Fibroblast of skin of right quadriceps (primary cell): ENCODE results near the gene SELP.

Source experiments
- DNase-seq: peaks from one replicate; pipeline ENCODE4 v3.0.0-alpha.2; 2013

The SELP gene

DNA sequence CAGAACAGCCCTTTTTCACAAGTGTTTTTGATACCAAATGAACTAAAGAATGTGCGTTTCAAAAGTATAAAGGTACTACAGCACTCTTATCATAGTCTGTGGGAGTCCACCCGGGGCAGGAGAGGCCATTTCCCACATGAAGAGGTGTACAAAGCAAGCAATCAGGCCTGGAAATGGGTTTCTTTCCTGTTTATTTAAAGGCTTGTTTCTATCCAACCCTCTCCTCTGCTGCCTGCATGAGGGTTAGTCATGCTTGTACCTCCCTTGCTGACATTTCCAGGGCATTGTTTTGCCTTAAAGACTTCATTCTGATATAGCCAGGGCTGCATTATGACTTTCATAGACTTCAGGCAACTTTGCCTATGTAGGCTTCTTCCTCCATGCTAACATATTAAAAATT, 11.6 kb downstream of the SELP start:
- no peak for DNase-seq

DNA sequence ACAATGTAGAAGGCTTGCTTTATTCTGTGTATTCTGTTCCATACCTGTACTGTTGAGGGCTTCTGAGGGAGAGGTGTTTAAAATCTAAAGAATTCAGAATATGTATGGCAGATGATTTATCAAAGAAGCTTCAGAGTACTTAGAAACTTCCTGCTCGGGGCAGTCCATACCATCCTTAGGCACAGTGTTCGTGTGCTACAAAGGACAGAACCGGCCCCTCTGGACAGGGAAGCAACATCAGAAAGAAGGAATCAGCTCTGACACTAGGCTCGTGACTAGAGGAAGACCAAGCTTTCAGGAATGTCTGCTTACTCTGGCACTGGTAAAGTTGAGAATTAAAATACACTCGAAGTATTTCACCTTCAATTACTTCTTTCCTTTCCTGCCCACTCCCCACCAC, 14.1 kb downstream of the SELP start:
- DNase-seq: no peak

DNA sequence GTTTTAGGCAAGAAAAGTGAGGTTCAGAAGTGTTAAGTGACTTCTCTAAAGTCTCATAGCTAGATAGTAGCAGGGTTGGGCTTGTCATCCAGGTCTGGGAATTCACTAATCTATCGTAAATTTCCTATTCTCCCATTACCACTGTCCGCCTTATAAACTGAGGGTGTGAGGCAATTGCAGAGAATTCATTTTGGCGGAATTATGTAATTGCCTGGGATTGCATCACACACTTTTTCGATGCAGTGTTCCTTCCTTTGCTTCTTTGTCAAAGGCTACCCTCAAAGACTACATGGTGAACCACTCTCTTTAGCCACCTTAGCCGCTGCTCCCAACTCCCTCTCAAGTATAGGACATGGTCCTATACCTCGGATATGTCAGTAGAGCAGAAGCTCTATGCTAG, 19.1 kb downstream of the SELP start:
- no peak for DNase-seq

DNA sequence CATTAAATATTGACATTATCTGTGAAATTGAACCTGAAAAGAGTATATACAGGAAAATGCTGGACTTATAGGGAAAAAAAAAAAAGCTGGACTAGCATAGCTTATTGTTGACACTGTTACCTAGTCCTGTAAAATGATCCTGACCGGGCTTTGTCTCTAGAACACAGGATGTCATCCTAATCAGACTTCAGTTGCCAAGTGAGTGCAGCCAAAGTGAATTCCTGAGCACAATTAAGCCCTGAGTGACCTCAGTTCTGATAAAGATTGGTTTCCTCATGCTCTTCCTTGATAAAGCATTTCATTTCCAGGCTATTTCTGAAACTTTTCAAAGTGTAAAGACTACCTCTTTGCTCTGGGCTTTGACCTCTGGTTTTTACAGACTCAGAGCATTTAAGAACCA, 19.8 kb downstream of the SELP start:
- DNase-seq: no peak

DNA sequence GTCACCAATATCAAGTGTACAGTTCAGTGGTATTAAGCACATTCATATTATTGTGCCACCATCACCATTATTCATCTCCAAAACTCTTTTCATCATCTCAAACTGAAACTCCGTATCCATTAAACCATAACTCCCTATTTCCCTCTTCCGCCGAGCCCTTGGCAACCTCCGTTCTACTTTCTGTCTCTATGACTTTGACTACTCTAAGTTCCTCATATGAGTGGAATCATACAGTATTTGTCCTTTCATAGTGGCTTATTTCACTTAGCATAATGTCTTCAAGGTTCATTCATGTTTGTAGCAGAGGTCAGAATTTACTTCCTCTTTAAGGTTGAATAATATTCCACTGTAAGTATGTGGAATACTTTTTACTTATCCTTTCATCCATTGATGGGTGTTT, 21.7 kb downstream of the SELP start:
- DNase-seq: no peak

DNA sequence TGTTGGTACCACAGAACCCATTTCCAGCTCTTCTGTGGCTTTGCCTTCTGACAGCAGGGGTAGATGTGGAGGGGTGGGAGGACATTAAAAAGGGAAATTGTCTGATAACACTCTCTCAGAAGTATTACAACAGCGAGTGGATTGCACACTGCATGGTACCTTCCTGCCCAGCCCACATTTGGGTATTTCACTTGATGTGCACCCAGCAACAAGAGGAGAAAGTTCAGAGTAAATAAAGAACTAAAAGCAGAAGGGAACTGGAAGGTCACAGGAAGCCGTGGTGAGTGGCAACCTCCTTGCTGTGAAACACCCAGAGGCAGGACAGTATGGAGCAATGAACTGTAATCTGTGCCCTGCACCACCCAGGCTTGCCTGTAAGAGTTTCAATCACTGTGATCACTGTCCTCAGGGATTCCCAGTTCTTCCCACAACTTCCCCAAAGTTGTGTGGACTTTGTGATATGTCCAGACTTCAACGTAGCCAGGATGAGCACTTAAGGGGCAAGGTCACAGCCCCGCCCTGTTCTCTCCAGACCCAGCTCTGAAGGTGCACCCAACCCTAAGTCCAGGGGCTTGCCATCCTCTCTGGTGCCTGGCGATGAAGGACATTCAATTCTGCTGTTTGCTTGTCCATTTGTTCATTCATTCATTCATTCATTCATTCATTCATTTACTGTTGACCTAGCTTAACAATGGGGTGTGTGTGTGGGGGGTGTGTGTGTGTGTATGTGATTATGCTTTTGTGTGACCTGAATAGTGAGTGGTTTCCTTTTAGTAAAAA, 25.0 kb downstream of the SELP start:
- no peak for DNase-seq

DNA sequence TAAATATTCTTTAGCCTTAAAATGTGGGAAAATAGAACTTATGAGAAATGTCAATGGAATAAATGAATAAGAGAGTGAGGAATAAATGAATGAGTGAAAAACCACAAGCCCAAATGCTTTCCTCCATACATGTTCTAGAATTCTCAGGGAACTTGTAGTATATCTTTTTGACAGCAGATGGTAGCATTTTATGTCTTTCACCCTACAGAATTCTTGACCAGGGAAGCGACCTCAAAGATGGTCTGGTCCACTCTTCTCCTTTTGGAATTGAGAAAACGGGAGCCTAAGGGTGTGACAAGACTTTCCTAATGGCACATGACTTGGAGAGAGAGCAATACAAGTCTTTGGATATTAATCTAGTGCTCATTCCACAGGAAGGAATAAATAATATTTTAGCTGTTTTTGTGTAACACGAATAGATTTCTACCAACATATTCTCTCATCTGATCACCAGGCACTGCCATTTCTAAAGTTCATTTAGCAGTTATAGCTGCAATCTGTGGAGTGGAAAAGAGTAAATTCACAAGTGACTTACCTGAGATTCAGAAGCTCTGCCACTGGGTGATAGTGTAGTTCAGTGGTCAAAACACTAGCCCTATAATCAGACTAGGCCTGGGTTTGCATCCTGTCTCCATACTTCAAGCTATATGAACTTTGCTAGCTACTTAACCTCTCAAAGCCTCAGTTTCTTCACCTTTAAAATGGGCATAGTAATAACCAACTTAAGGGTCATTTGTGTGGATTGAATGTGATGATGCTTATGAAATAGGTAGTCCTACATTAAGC, 28.6 kb downstream of the SELP start:
- peak; percentile 8 for DNase-seq

DNA sequence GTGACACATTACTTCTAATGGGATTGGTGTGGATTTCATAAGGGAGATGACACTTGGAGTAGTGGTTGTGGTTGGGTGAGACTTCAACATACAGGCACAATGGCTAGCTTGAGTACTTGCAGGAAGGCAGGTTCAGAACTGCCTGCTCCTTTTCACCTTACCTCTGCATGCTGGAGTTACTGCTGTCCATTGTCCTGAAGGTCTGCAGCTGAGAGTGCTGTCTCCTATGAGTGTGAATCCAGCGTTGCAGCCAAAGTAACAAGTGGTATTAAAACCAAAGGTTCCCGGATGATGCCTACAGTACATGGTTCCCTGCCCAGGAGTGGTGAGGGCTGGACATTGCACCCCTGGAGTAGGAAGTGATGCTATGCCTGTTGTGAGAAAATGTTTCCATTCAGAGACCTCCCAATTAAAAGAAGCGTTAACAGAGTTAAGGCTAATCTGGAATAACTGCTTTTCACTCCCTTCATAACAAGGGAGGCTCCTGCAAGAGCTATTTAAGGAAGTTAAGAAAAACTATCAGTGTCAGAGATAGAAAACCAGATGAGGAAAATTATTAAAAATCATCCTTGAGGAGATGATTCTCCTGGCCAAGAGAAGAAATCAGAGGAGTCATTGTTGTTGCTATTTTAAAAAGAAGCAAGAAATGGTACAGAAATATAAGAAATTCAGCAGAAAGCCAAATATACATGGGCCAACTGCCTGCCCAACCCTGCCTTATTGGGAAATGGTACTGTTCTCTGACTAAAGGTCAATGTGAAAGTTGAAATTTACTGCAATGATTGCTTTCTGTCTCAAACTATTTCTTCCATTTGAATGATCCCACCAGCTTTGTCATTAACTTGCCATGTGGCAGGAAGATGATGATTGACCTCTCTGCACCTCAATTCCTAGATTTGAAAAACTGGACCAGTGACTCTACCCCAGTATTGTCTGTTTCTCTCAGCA, 33.9 kb downstream of the SELP start:
- DNase-seq: no peak

DNA sequence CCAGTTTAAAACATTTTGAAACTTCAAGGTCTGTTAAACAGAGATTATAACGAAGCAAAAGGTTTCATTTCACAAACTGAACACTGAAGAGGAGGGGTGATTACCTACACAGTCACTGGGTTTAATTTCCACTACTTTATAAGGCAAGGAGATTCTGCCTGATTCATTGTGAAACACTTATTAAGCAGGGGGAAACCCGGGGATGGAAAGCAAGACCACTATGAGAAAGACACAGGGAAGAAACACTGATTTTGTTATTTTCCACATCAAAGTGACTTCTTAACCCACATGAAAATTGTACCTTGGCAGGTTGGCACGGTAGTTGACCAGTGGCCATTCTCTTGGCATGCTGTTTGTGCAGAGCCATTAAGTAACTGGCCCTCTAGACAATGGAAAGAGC, 35.5 kb downstream of the SELP start:
- no peak for DNase-seq

DNA sequence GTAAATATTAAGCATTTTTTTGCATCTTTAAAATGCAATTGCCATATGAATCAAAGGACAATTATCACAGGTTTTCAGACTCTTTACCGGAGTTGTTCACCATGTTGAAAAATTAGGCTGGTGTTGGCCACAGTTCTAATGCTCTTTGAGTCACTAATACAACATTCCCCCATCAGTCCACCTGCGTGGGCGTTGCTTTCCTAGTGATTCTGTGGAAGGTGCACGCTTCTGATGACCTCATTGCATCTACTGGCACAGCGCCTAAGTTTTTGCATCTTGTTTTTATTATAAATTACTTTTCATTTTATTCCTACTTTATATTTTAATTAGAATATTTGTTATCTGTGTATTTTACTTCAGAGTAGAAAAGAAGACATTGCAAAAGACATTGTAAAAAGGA, 39.0 kb downstream of the SELP start:
- DNase-seq: peak; percentile 0

DNA sequence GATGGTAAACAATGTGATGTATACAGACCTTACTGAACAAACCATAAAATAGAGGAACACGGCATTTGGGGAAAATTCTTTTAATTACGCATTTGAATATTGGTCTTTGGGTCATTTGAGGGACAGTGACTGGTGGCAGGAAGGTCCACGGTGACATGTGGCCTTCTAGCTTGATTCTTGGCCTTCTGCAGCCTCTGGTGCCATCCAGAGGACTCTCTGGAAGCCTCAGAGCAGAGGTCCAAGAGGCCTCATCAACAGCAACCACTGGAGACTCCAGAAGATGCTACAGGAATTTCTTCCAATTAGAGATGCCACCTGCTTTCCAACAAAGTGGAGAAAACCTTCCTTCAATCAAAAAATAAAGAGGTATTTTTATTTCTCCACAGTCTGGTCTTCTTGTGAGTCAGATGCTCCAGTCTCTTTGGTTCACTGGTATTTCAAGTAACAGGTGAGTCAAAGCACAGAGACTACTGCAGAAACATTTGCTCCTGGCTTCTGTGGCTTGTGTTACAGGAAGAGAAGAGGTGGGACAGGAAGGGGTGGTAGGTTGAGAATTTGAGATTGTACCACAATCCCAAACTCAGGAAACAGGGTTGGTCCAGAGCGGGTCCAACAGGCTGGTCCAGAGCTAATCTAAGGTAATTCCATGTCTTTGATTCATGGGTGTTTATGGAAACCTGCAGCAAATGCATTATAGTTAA, 41.0 kb downstream of the SELP start:
- DNase-seq: no peak

DNA sequence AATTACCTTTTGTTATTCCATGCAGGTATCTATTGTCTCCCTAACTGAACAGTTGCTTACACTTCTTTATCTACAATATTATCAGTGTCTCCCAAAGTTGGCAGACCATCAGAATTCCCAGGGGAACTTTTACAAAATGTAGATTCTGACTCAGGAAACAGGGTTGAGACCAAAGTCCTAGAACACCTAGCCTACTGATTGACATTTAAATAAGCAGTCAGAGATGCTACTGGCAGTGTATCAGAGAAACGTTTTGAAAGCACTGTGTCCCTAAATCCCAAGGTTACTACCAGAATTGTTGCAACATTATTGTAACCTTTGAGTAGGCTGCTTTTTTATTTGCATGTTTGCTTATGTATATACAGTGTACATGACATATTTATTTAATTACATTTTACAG, 41.8 kb downstream of the SELP start:
- no peak for DNase-seq

DNA sequence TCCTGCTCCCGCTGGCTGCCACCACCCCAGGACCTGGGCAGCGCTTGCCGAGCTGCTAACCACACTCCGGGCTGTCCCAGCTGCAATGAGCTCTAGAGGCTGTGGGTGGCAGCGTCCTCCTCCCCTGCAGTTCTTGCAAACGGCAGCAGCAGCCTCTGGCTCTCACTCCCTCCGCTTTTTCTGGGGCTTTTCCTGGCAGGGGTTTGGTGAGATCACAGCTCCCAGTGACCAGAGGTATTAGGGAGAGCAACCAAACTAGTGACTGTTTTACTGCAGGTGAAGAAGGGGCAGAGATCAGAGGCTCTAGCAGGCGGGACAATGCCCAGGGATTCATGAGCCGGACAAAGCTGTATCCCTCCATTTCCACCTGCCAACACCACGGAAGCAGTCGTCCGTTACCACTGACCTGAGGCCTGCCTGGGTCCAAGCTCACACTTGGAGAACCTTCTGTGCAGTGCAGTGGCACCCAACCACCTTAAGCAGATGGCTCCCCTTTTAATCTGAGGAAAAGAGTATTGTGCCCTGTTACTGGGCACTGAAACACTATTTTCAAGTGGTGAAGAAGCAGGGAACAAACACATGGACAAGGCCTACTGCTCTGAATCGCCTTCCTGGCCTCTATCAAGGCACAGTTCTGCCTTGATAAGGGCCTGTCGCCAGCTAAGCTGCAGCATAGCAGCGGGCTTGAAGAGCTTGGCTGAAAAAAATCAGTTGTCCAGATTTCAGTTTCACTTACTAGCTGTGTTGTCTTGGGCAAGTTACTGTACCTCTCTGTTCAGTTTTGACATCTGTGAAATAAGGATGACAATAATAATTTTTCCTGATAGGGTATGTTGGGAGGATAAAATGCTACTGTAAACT, 43.3 kb downstream of the SELP start, which contains the start of gene F5:
TSS of gene F5 (minus strand) at position 87 of the 861 bp plus-strand sequence. CDS start 95 bp downstream, outside the sequence.
- DNase-seq: peak; percentile 20

DNA sequence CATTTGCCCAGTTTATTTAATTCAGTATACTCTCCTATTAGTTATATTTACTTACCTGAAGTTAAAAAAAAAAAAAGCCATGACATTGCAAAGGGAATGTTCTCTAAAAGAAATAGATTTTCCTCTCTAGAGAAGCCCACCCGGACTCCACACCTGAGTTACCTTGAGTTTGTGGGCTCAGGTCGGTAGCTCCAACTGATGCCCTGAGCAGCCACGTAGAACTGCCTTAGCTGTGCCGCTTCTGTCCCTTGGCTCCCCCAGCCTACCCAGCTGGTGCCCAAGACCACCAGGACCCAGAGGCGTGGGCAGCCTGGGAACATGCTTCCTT, 43.9 kb downstream of the SELP start:
- no peak for DNase-seq

DNA sequence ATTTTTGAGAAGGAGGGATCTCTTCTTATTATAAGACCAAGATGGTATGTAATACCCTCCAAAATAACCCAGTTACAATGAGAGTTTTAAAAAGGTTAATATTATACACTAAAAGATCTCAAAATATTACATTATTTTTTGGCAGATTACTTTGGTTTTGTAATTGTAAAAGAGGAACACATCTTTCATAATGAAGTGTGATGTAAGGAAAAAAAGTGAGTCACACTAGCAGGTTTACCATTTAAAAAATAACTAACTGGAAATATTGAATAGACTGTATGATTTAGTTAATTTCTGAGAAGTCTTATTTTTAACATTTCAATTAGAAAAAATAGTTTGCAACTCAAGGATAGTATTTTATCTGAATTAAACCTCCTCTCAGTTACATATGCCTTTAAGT, 44.7 kb downstream of the SELP start:
- no peak for DNase-seq

DNA sequence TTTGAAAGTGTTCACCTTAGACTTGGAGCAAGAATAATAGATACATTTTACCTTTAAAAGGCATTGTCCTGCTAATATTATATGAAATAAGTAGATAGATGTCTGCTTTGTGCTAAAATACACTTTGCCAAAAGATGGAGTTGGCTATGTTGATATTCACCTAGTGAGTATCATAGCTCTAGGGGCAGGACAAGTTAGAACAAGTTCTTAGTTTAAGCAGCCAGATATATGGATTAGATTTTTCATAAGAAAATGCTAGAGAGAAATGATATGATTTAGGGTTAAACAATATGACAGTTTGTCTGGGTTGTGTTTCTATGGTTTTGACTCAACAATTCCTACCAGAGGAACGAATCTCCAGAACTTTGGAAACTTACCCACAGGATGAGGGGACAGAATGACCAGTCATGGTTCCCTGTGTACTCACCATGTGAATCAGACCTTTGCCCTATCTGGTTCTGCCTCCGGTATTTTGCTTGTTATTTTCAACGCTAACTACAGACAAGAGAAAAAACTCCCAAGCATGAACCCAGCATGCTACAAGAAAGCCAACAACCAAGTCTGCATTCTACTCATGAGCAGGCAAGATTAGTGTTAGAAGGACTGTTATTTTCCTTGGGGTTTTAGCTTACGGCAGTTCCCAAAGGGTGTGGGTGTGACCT, 45.3 kb downstream of the SELP start:
- DNase-seq: no peak

DNA sequence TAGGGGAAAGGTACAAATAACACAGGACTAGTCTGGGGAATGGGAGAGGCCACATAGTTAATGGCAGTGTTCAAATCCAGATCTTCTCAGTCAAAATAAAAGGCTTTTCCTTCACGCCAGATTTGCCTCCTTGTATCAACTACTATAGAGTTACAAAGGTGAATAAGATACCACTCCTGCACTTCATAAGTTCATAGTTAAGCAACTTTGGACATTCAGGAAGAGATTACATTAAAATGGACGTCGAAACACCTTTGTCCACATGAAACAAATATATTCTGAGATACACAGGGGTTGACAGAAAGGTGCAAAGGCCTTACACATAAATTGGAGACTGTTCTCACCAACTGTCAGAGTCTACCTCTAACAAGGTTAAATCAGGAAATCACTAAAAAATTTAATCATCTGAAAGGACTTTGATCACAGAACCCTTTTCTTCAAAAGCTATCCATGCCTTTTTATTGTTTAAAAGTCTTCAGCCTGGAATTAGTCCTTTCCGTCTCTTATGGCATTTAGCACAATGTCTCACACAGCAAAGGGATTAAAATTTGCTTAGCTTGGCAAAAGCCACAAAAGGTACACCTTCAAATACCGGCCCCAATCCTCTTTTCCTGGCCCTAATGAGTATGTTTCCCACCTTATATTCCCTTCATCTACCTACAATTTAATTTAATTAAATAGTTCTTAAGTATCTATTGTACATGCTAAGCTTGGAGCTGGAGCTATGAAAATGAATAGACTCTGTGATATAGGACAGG, 51.8 kb downstream of the SELP start:
- DNase-seq: no peak

DNA sequence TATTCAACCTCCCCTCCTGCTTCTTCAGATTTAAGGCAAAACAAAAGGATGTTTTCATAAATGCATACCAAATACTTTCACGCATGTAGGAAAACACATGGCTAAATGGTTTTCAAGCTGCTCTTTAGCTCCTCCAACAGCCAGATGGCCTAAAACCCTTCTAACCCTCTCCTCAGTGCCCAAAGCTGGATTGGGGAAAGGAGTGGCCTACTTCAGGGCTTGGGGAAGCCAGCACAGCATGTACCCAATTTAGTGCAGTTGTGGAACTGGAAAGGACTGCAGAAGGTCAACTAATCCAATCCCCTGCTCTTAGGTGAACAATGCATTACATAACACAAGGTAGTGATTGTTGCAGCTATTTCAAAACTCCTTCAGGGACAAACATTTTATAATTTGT, 53.0 kb downstream of the SELP start:
- no peak for DNase-seq

DNA sequence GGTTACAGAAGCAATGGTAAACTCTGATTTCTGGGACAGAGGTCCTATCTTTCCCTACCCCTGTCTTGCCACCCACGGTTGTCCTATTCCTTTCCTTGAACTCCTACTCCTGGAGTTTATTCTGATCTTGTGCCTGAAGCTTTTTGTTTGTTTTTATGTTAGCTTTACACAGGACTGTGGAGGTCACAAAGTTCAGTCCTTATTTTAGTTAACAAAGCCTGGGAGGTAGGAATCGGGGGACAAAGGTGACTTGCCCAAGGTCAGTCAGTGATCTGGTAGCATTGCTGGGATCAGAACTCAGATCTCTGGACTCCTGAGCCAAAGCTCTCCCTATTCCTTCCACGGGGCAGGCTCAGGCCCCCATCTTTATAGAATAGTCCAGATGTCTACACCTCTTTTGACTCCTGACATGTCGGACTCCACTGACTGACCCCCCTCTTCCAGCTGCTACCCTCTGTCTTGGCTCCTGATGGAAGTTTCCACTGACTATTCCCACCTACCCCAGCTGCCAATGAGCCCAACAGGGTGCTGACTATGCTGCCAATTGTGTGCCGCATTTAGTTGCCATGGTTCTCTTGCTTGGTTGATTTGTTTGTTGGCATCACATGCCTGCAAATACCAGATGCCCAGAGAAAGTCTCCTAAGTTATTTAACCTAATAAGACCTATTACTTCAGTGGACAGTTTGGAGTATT, 53.5 kb downstream of the SELP start:
- DNase-seq: no peak

DNA sequence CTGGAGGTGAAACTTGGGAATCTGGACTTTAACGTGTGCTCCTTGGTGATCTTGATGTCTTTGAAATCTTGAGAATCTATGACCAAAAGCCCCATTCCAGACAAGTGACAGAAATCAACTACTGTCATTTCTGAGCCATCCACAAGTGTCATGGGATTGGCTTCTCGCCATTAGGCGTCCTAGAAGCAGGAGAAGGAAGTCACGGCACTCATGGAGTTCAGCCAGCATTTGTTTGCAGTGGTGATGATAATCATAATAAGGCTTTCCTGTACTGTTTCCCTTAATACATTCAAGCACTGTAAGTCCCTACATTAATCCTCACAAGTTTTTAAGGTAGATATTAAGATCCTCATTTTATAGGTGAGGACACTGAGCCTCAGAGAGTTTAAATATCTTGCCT, 55.6 kb downstream of the SELP start:
- DNase-seq: no peak
